NOMO-1 treated with dmso at 0.1 percent for 144 hours (cell line): Measurements from ENCODE around the gene RFT1.
A peak's percentile ranks its signal among the peaks of the same experiment; 100 is the strongest.

Experiments
- DNase-seq: peaks from one replicate; lab custom pipeline; 2025; ENCODE audit not compliant: unreplicated experiment; lab: John Stamatoyannopoulos, UW

The RFT1 gene

GRCh38 chr3:53130179-53131061 lies at the start of gene RFT1:
TSS of gene RFT1 (minus strand) at chr3:53130435. CDS start at chr3:53130400, 35 bp downstream.
- peak; percentile 91 for DNase-seq

DNA sequence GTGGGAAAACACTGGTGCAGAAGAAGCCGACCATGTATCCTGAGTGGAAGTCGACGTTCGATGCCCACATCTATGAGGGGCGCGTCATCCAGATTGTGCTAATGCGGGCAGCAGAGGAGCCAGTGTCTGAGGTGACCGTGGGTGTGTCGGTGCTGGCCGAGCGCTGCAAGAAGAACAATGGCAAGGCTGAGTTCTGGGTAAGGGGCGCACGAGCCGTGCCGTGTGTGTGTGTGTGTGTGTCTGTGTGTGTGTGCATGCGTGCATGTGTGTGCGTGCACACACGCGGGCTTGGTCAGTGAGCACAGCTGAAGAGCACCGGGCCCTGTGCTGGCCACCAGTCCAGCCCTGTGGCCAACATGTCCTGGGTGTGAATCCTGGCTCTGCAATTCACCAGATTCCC lies 49.3 kb upstream of the RFT1 start:
- no peak for DNase-seq

DNA sequence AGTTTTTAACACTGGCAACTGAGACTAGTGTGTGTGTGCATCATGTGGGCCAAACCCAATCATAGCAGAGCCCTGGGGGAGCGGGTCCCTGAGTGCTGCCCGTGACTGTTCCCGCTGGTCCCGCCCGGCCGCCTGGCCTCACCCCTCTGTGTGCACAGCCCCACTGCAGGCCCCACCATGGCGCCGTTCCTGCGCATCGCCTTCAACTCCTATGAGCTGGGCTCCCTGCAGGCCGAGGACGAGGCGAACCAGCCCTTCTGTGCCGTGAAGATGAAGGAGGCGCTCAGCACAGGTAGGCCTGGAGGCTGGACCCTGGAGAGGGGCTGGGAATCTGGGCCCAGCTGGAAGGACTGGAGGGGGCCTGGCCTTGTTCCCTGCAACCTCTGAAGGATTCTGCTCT lies 48.0 kb upstream of the RFT1 start:
- no peak for DNase-seq

GRCh38 chr3:53175613-53176540 lies 45.6 kb upstream of the RFT1 start:
- no peak for DNase-seq

GRCh38 chr3:53174346-53175250 lies 44.4 kb upstream of the RFT1 start:
- DNase-seq, result no peak

DNA sequence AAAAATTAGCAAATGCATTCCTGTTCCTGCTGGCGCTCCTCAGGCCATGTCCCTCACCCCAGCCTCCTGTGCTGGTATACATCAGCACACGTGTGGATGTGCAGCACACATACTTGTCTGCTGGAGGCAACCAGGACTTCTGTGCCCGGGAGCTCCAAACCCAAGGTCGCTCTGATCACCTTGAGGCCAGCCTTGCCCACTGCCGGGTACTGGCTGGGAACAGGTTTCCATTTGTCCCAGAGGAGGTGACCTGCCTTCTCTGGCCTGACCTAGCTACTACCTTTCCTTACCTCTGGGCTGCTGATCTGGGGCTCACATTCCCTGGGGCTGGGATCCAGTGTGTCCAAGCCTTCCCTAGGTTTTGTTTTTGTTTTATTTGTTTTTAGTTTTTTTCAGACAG lies 42.9 kb upstream of the RFT1 start:
- DNase-seq, result no peak

DNA sequence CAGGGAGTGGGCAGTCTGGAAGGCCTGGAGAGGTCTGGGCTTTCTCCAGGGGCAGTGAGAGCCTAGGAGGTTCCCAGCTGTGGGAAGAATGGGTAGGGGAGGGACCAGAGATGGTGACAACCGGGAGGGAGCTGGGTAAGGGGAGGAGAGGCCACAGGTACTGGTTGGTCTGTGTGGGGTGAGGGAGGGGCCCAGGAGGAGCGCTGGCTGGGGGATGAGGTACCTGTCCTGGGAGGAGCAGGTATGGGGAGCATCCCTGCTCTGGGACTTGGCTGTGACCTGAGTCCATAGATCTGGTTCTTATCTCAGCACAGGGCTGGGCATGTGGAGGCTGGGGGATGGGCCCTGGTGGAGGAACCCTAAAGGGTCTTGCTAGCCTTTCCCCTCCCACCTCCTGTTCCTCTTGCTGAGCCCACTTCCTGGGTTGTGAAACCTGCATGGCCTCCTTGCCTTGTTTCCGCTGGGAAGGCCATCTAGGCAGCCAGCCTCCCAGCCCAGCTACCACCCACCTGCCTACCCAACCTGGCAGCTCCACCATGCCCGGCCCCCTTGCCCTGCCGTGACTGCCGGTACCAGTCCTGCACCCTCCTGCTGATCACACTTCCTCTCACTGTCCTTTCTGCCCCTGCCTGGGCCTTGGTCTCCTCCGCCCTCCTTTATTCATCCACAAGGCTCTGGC lies 41.7 kb upstream of the RFT1 start:
- peak; percentile 37 for DNase-seq

DNA sequence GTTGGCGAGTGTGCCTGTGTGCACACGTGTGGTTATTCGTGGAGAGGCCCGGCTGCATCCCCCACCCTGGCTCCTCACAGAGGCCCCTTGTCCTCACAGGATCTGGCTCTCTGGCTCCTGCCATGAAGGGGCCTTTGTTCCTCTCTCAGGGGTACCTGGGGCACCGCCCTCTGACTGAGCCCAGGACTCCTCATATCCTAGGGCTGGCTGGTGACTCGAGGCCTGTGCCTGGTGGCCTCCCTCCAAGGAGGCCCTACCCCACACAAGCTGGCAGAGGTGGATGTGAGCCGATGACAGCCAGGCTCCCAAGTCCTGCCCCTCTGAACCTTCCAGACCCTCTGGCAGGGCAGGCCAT lies 40.8 kb upstream of the RFT1 start:
- DNase-seq, result no peak

DNA sequence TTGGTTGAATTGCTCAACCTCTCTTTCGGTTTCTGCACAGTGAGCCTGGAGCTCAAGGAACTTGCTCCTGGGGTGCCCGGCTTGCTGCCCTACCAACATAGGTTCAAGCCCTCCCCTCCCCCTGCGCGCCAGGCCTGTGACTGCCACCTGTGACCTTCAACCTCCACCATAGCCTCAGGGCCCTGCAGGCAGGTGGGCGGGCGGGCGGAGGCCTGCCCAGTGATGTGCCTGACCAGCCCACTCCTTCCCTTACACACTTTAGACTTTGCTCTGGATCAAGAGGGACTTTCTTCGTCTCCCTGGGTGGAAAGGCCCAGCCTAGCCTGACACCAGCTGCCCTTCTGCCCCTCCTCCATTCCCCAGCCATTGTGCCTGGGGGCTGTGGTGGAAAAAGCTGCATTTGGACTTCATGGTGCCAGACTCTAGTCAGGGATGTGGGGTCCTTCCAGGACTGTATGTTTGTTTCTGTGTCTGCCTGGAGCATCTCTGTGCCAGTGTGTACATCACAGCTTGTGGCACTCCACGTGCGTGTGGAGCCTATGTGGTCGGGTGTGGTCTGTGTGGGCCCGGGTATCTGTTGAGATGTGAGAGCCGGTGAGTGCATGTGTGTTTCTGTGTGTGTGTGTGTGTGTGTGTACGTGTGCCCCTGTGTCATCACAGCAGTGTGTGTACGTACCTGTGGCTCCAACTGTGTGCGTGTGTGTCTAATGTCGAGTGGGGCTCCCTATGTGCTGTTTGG lies 40.3 kb upstream of the RFT1 start:
- peak; percentile 92 for DNase-seq

DNA sequence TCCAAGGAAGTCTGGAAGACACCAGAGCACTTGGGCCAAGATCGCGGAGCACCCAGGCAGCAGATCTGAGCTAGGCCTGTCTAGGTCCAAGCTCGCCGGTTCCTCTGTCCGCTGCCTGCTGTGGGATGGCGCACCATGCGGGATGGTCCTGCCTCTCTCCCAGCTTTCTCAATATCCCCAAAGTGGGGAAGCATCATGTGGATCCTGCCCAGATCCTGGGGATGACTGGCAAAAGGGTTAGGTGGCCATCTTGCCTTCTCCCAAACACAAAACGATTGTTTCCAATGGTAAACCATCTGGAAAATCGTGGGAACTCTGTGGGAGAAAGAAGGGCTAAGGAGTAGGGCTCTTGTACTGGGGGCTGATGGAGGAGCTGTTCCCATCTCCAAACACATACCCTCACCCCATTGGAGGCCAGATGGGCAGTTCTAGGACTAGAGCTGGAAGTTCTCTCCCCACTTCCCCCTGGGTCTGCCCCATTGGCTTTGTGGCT lies 39.6 kb upstream of the RFT1 start:
- no peak for DNase-seq

DNA sequence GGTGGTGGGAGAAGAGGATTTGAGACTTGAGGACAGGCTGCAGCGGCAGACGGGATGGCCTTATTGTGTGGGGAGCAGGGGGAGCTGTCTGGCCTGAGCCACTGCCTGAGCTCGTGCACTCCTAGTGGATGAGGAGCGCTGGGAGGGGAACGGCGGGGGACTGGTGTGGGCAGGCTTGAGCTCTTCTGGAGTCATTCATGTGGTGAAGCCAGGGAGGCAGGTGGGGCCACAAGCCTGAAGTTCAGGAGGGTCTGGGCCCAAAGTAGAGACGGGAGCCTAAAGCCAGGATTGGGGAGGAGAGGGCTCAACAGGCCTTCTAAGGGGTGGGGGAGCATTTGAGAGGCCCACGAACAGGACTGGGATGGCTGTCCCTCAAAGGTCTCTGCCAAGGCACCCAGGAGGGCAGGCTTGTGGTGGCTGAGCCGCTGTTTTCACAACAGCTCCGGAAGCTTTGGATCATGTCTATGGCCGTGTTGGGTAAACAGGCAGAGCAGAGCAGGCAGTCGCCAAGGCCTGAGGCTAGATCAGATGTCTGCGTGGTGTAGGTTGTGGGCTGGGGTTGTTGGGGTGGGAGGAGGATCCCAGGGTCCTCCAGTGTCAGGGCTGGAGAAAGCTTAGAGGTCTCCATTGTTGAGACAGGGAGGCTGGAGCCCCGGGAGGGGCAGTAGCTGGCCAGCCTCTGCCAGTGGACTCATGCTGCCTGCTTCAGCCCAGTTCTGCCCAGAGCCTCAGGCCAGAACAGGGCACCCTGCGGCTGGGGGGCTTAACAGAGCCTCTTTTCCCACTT lies 39.0 kb upstream of the RFT1 start:
- DNase-seq, result peak; percentile 59

GRCh38 chr3:53168175-53168923 lies 38.1 kb upstream of the RFT1 start:
- no peak for DNase-seq

DNA sequence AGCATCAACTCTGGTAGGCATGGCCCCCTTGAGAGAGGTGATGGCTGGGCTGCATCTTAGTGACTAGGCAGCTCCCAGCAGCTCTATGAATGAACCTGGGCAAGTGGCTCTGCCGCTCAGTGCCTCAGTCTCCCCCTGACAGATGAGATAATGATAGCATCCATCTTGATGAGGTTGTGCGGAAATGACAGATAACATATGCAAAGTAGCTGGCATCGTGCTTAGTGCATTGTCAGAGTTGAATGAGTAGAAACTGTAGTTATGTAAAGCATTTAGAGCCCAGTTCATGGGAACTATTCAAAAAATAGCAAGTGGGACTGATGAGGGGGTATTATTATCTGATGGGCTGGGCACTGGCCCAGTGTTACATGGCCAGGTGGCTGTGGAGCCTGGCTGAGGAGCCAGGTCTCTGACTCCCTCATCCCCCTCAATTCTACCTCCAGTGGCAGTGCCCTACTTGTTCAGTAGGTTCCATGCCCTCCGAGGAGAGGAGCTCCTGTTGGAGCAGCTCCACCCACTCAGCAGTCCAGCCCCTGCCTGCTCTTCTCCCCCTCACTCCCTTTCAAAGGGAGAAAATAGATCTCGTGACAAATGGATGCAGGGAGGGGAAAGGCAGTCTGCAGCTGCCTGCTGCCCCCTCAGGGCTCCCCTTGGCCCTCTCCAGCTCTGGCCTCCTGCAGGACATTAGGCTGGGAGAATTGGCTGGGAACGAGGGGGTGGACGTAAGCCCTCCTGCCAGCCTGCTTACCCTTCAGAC lies 37.4 kb upstream of the RFT1 start:
- DNase-seq, result no peak

GRCh38 chr3:53166781-53167291 lies 36.6 kb upstream of the RFT1 start:
- peak; percentile 47 for DNase-seq

- no peak for DNase-seq
Observed at GRCh38 chr3:53166206-53166605, 36.0 kb upstream of the RFT1 start.

GRCh38 chr3:53164911-53165310 lies 34.7 kb upstream of the RFT1 start:
- no peak for DNase-seq
